HUES6 (cell line): ENCODE measurements around the gene MYBPH.

Experiments
- H3K27ac ChIP-seq: 2 replicates; pipeline ENCODE4 v1.7.0; 2013; ENCODE audit warnings: low read depth, mild to moderate bottlenecking, low read length, inconsistent platforms
- H3K27me3 ChIP-seq: 2 replicates; pipeline ENCODE4 v1.6.1; 2013; ENCODE audit warnings: low read length; ENCODE audit not compliant: control insufficient read depth, insufficient read depth
- H3K36me3 ChIP-seq: 2 replicates; pipeline ENCODE4 v1.6.1; 2013; ENCODE audit warnings: low read length; ENCODE audit not compliant: control insufficient read depth, insufficient read depth
- H3K4me1 ChIP-seq: 2 replicates; pipeline ENCODE4 v1.6.1; 2013; ENCODE audit warnings: low read length; ENCODE audit not compliant: control insufficient read depth, insufficient read depth
- H3K4me3 ChIP-seq: 2 replicates; pipeline ENCODE4 v1.5.1; 2013; ENCODE audit warnings: low read depth, low read length
- H3K9ac ChIP-seq: one replicate; pipeline ENCODE4 v1.6.1; 2013; ENCODE audit warnings: mild to moderate bottlenecking, low read length
- H3K9me3 ChIP-seq: 2 replicates; pipeline ENCODE4 v1.6.1; 2013; ENCODE audit warnings: low read depth, low read length; ENCODE audit not compliant: control insufficient read depth, insufficient read depth

MYBPH gene

GRCh38 chr1:203153051-203153988 is 22.3 kb downstream of the MYBPH start:
- Histone ChIP-seq H3K9ac (peak overlapping the region; percentile 18), H3K27me3 (no peaks in the 10 kb centered on the region), H3K9me3 (peaks cover 5% of the 10 kb centered on the region; the same call in 1 of the 2 replicates), H3K36me3 (no peaks in the 10 kb centered on the region), H3K27ac (peak overlapping the region; percentile 55; the same call in 1 of the 2 replicates), H3K4me1 (peaks cover 74% of the 10 kb centered on the region), H3K4me3 (no peak overlapping the region; the same call in 1 of the 2 replicates)

- Histone ChIP-seq H3K9ac (peak overlapping the region; percentile 54), H3K4me3 (peak overlapping the region; percentile 30; the same call in 1 of the 2 replicates), H3K36me3 (no peaks in the 10 kb centered on the region), H3K27me3 (no peaks in the 10 kb centered on the region), H3K4me1 (peaks cover 83% of the 10 kb centered on the region), H3K9me3 (no peaks in the 10 kb centered on the region), H3K27ac (peak overlapping the region; percentile 55; the same call in 1 of the 2 replicates)
These were observed 23.2 kb downstream of the MYBPH start for GRCh38 chr1:203152158-203153034.

- Histone ChIP-seq H3K27me3 (no peaks in the 10 kb centered on the region), H3K9me3 (no peaks in the 10 kb centered on the region), H3K4me1 (peaks cover 91% of the 10 kb centered on the region), H3K27ac (peak overlapping the region; percentile 52; the same call in 1 of the 2 replicates), H3K4me3 (no peak overlapping the region), H3K36me3 (no peaks in the 10 kb centered on the region), H3K9ac (peak overlapping the region; percentile 54)
These were observed 24.1 kb downstream of the MYBPH start for GRCh38 chr1:203151362-203152157.

GRCh38 chr1:203150511-203151297 is 24.9 kb downstream of the MYBPH start:
- Histone ChIP-seq H3K27me3 (no peaks in the 10 kb centered on the region), H3K27ac (no peak overlapping the region), H3K4me1 (peaks cover 91% of the 10 kb centered on the region), H3K9me3 (no peaks in the 10 kb centered on the region), H3K4me3 (no peak overlapping the region), H3K9ac (no peak overlapping the region), H3K36me3 (no peaks in the 10 kb centered on the region)

- Histone ChIP-seq H3K27ac (no peak overlapping the region), H3K4me1 (peaks cover 95% of the 10 kb centered on the region), H3K27me3 (no peaks in the 10 kb centered on the region), H3K9me3 (no peaks in the 10 kb centered on the region), H3K36me3 (no peaks in the 10 kb centered on the region), H3K9ac (no peak overlapping the region), H3K4me3 (no peak overlapping the region)
These were observed 26.3 kb downstream of the MYBPH start for GRCh38 chr1:203149188-203149840.

GRCh38 chr1:203148579-203148978 is 27.0 kb downstream of the MYBPH start:
- Histone ChIP-seq H3K9me3 (no peaks in the 10 kb centered on the region), H3K27me3 (no peaks in the 10 kb centered on the region), H3K9ac (no peak overlapping the region), H3K4me1 (peaks cover 88% of the 10 kb centered on the region), H3K36me3 (no peaks in the 10 kb centered on the region), H3K27ac (no peak overlapping the region), H3K4me3 (no peak overlapping the region)

GRCh38 chr1:203148127-203148526 is 27.5 kb downstream of the MYBPH start:
- no peak overlapping the region for H3K4me3 ChIP-seq
- peaks cover 83% of the 10 kb centered on the region for H3K4me1 ChIP-seq
- H3K36me3 ChIP-seq: no peaks in the 10 kb centered on the region
- H3K27ac ChIP-seq: no peak overlapping the region
- no peaks in the 10 kb centered on the region for H3K27me3 ChIP-seq
- no peak overlapping the region for H3K9ac ChIP-seq
- peaks cover 2% of the 10 kb centered on the region; the same call in 1 of the 2 replicates for H3K9me3 ChIP-seq

GRCh38 chr1:203147376-203147775 is 28.2 kb downstream of the MYBPH start:
- no peaks in the 10 kb centered on the region for H3K27me3 ChIP-seq
- H3K9ac ChIP-seq: no peak overlapping the region
- H3K4me3 ChIP-seq: no peak overlapping the region
- H3K9me3 ChIP-seq: peaks cover 8% of the 10 kb centered on the region; the same call in 1 of the 2 replicates
- H3K4me1 ChIP-seq: peaks cover 76% of the 10 kb centered on the region
- no peak overlapping the region for H3K27ac ChIP-seq
- H3K36me3 ChIP-seq: no peaks in the 10 kb centered on the region

GRCh38 chr1:203146537-203146936 is 29.1 kb downstream of the MYBPH start:
- Histone ChIP-seq H3K9me3 (peaks cover 8% of the 10 kb centered on the region; the same call in 1 of the 2 replicates), H3K4me1 (peaks cover 67% of the 10 kb centered on the region)

More at GRCh38 chr1:203146537-203146936, 29.1 kb downstream of the MYBPH start:
- Histone ChIP-seq H3K4me3 (no peak overlapping the region), H3K9ac (no peak overlapping the region), H3K27ac (no peak overlapping the region), H3K27me3 (no peaks in the 10 kb centered on the region), H3K36me3 (no peaks in the 10 kb centered on the region)
